GM12873 (cell line): Measurements from ENCODE around the gene DENND2C.

ENCODE experiments used
- TF ChIP-seq, protein P1 (sequence below): IDR thresholded peaks from 2 replicates; pipeline ENCODE4 v1.5.1; 2012; ENCODE audit warnings: low read depth, mild to moderate bottlenecking, moderate library complexity, low read length, control low read depth; ENCODE audit not compliant: insufficient read depth; ENCODE audit errors: missing control alignments

The DENND2C gene

DNA sequence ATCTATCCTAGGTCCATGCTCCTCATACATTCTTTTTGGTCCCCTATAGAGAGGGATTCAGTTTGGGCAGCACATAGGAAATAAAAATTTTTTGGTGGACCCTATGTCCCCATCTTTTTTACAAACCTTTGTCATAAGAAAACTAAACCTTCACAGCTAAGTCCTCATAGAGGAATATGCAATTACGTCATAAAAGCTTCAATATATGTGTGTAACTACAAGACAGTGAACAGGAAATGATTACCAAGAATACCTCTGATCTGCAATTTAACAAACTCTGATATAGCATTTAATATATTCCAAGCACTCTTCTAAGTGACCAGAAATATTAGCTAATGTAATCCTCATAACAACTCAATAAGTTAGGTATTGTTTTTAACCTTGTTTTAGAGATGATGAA is 6.3 kb upstream of the DENND2C start:
- TF ChIP-seq, protein P1, sequence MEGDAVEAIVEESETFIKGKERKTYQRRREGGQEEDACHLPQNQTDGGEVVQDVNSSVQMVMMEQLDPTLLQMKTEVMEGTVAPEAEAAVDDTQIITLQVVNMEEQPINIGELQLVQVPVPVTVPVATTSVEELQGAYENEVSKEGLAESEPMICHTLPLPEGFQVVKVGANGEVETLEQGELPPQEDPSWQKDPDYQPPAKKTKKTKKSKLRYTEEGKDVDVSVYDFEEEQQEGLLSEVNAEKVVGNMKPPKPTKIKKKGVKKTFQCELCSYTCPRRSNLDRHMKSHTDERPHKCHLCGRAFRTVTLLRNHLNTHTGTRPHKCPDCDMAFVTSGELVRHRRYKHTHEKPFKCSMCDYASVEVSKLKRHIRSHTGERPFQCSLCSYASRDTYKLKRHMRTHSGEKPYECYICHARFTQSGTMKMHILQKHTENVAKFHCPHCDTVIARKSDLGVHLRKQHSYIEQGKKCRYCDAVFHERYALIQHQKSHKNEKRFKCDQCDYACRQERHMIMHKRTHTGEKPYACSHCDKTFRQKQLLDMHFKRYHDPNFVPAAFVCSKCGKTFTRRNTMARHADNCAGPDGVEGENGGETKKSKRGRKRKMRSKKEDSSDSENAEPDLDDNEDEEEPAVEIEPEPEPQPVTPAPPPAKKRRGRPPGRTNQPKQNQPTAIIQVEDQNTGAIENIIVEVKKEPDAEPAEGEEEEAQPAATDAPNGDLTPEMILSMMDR, result no peak

DNA sequence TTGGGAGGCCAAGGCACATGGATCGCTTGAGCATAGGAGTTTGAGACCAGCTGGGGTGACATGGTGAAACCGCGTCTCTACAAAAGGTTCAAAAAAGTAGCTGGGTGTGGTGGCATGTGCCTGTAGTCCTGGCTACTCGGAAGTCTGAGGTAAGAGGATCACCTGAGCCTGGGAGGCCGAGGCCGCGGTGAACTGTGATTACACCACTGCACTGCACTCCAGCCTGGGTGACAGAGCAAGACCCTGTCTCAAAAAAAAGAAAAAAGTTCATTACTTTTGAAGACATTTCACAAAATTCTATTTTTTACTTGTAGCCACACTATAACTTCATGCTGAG is 2.1 kb upstream of the DENND2C start:
- TF ChIP-seq, protein P1, result no peak

DNA sequence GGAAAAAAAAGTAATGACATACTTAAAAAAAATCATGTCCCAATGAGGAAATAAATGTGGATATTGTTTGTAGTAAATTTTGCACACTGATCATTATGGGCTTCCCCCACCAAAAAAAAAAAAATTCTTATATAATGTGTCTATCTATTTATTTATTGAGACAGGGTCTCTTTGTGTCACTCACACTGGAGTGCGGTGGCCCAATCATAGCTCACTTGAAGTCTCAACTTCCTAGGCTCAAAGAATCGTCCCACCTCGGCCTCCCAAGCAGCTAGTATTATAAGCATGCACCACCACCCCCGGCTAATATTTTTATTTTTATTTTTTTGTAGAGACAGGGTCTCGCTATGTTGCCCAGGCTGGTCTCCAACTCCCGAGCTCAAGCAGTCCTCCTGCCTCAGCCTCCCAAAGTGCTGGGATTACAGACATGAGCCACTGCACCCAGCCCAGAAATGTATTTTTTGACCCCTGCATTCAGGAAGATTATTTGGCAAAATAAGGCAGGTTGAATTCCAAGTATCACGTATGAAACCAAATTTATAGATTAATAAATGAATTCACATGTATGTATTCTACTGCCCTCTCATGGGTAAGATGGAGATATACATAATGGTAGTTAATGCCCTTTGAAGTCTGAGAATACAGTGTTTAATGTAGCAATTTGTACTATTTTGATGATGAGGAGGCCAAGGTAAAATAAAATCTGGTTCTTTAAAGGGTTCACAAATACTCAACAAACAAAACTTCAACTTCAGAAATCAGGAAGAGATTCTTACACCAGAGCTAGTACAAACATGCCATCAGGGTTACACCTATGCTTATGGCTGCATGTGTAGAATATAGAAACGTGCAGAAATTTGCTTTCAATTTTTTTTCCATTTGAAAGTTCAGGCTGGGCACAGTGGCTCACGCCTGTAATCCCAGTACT is 1.4 kb upstream of the DENND2C start:
- TF ChIP-seq, protein P1, result peak; percentile 13

DNA sequence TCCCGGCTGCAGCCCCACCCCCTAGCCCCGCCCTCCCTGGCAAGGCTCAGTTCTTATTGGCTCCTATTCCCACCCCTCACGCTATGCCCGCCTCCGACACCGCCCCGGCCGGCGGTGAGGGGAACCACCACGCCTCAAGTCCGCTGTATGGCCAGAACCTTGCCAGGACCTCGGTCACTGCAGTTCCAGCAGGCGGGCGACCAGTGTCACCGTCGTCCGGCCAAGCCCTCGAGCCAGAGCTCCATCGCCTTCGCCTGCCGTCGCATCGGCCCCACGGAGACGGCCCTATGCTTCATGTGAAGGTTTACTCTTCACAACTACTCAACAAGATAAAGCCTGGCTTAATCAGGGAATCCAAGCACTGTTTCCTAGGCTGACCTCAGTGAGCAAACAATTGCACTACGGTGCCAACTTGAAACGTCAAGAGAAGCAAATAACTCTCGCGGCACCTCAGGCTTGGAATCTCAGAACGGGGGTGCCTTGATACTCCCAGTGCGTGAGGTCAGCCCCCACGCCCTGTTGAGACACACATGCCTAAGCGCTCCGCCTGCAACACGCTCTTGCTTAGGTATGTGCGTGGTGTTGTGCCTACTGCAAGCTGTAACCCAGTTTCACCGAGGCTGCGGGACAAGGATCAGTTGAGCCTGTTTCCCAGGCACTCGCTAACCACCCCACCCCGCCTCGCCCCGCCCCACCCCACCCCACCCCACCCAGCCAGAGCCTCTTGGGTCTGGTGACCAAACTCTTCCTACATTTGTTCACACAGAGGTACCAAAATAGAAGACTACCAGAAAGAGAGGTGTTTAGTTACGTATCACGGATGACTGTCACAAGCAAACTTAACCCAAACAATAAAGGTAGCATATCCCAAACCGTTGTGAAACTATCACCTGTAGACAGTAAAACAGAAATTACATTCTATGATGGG is 498 bp upstream of the DENND2C start:
- TF ChIP-seq, protein P1, result no peak

DNA sequence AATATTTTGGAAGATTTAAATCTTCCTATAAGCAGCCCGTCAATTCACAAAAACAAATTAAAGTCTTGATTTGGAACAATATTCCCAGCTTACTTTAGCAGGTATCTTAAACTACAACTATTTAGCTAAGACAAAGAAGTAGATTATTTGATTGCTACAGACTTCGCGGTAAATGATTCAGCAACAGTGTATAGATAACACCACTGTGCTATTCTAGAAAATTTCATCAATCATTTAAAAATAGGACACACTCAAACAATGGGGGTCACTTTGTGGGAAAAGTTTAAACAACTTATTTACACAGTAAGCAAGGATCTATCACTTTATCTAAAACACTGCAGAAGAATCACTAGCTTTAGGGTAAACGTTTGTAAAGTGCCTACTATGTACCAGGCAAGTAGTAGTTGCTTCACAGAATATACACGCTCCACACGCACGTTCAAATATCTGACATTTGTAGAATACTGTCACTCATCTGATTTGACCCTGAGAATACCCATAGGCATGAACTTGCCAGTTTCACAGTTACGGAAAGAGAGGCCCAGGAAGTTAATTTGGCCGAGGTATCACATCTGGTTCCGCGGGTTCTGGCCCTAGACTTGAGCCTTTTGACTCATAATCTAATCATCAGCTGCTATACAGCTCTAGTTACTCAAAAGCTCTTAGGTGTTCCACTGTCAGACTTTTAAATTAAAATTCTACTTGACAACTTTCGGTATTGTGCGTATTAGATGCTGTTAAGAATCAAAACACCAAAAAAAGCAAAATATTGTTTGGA is 876 bp downstream of the DENND2C start:
- TF ChIP-seq, protein P1, result no peak

DNA sequence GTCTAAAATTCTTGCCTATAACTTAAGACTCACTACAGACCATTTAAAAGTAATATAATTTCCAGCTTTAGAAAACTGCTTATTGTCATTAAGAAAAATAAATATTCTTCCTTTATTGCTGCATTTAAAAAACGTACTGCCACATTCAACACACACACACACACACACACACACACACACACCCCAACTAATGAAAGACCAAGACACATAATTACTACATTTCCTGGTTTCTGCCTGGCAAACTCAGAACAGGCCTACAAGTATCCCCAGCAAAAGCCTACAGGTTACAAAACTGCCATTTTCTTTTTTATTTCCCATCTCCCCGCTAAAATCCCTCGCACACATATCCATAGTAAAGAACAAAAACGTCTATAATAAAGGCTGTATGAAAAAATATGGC is 1.5 kb downstream of the DENND2C start:
- TF ChIP-seq, protein P1, result no peak
